ENCODE measurements around the gene PLA2G4C. TPM values are rescaled to one million over a fixed set of nuclear protein-coding genes. Genes with fewer than 3 reads are reported as not detected.

PLA2G4C gene
- total and polyA plus RNA-seq, 3 experiments from 2014 or later: 1.7 to 2.6 TPM; not detected in 1

DNA sequence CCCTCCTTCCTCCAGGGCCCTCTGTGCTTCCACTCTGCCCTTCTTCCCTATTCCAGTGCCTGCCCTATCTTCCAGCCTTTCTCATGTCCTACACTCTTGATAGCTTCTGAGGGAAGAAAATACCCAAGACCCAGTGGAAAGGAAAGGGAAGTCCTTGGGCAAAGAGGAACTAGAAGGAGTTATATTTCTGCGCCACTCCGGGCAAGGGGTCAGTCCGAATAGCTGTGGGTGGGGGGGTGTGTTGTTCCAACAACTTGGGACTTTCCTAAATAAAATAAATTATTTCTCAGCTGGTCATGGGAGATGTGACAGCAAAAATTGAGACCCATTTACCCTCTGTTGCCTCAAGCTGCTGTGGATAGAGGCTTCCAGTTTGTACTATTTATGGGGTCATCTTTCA, 89.9 kb downstream of the PLA2G4C start:
- peaks cover 21 to 57% of the 10 kb centered on the region in 2 donors for H3K27me3 Mint-ChIP-seq
- H3K4me1 ChIP-seq (ENCODE audit: insufficient read depth, low read length): no peaks in the 10 kb centered on the region
- H3K36me3 Mint-ChIP-seq: no peaks in the 10 kb centered on the region
- no peaks in the 10 kb centered on the region for H3K4me1 Mint-ChIP-seq
- ChIA-PET POLR2A (no interaction called here), CTCF (no interaction called here)
- H3K27ac ChIP-seq (ENCODE audit: low read depth, low read length): no peak overlapping the region
- no peak overlapping the region for H3K4me3 Mint-ChIP-seq
- no peak overlapping the region for H3K27ac Mint-ChIP-seq
- H3K36me3 ChIP-seq (ENCODE audit: insufficient read depth, low read length): no peaks in the 10 kb centered on the region
- H3K9me3 ChIP-seq (ENCODE audit: low read length): no peaks in the 10 kb centered on the region
- H3K9me3 Mint-ChIP-seq: no peaks in the 10 kb centered on the region
- no peaks in the 10 kb centered on the region for H3K27me3 ChIP-seq (ENCODE audit: insufficient read depth, low read length, poor library complexity, severe bottlenecking)
- H3K4me3 ChIP-seq (ENCODE audit: low read length): no peak overlapping the region
- no peak for DNase-seq

- peaks cover 9 to 39% of the 10 kb centered on the region in 2 donors for H3K27me3 Mint-ChIP-seq
- H3K4me1 Mint-ChIP-seq: no peaks in the 10 kb centered on the region
These were observed 99.5 kb downstream of the PLA2G4C start for GRCh38 chr19:48010932-48011758.

DNA sequence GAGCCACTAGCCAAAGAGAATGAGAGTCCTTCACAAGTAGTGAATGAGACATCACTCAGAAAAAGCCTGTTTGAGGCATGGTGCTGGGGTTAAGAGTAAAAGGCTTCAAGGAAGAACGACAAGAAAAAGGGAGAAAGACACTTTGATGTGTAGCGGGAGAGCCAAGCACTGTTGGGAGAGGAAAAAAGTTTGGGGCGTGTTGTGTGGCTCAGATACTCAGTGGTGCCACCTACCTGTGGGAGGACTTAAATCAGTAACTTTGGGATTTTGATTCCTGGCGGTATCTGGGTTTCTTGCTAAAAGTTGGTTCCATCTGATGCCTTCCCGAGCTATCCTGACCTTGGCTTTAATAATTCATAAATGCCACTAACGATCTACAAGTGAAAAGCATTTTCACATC, 103.9 kb downstream of the PLA2G4C start:
- Mint-ChIP-seq H3K27ac (no peak overlapping the region), H3K4me3 (no peak overlapping the region), H3K4me1 (no peaks in the 10 kb centered on the region), H3K9me3 (peaks cover 0 to 7% (median 5%) of the 10 kb centered on the region in 5 donors), H3K27me3 (peaks cover 14 to 58% of the 10 kb centered on the region in 2 donors), H3K36me3 (no peaks in the 10 kb centered on the region)
- Histone ChIP-seq H3K36me3 (ENCODE audit: insufficient read depth, low read length) (no peaks in the 10 kb centered on the region), H3K27me3 (ENCODE audit: insufficient read depth, low read length, poor library complexity, severe bottlenecking) (no peaks in the 10 kb centered on the region), H3K27ac (ENCODE audit: low read depth, low read length) (no peak overlapping the region), H3K4me3 (ENCODE audit: low read length) (no peak overlapping the region), H3K9me3 (ENCODE audit: low read length) (no peaks in the 10 kb centered on the region), H3K4me1 (ENCODE audit: insufficient read depth, low read length) (no peaks in the 10 kb centered on the region)
- no peak for DNase-seq
- CTCF ChIA-PET: no interaction called here
- POLR2A ChIA-PET: no interaction called here

More at GRCh38 chr19:48010932-48011758, 99.5 kb downstream of the PLA2G4C start:
- Histone ChIP-seq H3K27me3 (ENCODE audit: insufficient read depth, low read length, poor library complexity, severe bottlenecking) (no peaks in the 10 kb centered on the region), H3K36me3 (ENCODE audit: insufficient read depth, low read length) (no peaks in the 10 kb centered on the region), H3K4me1 (ENCODE audit: insufficient read depth, low read length) (no peaks in the 10 kb centered on the region), H3K4me3 (ENCODE audit: low read length) (no peak overlapping the region), H3K27ac (ENCODE audit: low read depth, low read length) (no peak overlapping the region), H3K9me3 (ENCODE audit: low read length) (no peaks in the 10 kb centered on the region)
- H3K27ac Mint-ChIP-seq: no peak overlapping the region
- H3K36me3 Mint-ChIP-seq: no peaks in the 10 kb centered on the region
- ChIA-PET CTCF (no interaction called here), POLR2A (no interaction called here)
- no peak for DNase-seq
- peaks cover 0 to 7% (median 3%) of the 10 kb centered on the region in 5 donors for H3K9me3 Mint-ChIP-seq
- H3K4me3 Mint-ChIP-seq: no peak overlapping the region

GRCh38 chr19:48004236-48004635, 106.4 kb downstream of the PLA2G4C start:
- ChIA-PET CTCF (no interaction called here), POLR2A (no interaction called here)
- DNase-seq: no peak
- no peaks in the 10 kb centered on the region for H3K9me3 ChIP-seq (ENCODE audit: low read length)
- no peaks in the 10 kb centered on the region for H3K27me3 ChIP-seq (ENCODE audit: insufficient read depth, low read length, poor library complexity, severe bottlenecking)
- Mint-ChIP-seq H3K4me3 (no peak overlapping the region), H3K4me1 (no peaks in the 10 kb centered on the region), H3K27ac (no peak overlapping the region), H3K36me3 (no peaks in the 10 kb centered on the region), H3K9me3 (peaks cover 0 to 7% (median 4%) of the 10 kb centered on the region in 5 donors), H3K27me3 (peaks cover 19 to 51% of the 10 kb centered on the region in 2 donors)
- no peak overlapping the region for H3K27ac ChIP-seq (ENCODE audit: low read depth, low read length)
- H3K36me3 ChIP-seq (ENCODE audit: insufficient read depth, low read length): no peaks in the 10 kb centered on the region
- no peaks in the 10 kb centered on the region for H3K4me1 ChIP-seq (ENCODE audit: insufficient read depth, low read length)
- H3K4me3 ChIP-seq (ENCODE audit: low read length): no peak overlapping the region

- no peaks in the 10 kb centered on the region for H3K27me3 ChIP-seq (ENCODE audit: insufficient read depth, low read length, poor library complexity, severe bottlenecking)
- ChIA-PET CTCF (no interaction called here), POLR2A (no interaction called here)
- no peaks in the 10 kb centered on the region for H3K4me1 ChIP-seq (ENCODE audit: insufficient read depth, low read length)
- H3K36me3 ChIP-seq (ENCODE audit: insufficient read depth, low read length): no peaks in the 10 kb centered on the region
- no peaks in the 10 kb centered on the region for H3K9me3 ChIP-seq (ENCODE audit: low read length)
- no peak overlapping the region for H3K4me3 ChIP-seq (ENCODE audit: low read length)
- Mint-ChIP-seq H3K27ac (no peak overlapping the region), H3K9me3 (peaks cover 0 to 5% (median 0%) of the 10 kb centered on the region in 5 donors), H3K4me3 (no peak overlapping the region), H3K36me3 (no peaks in the 10 kb centered on the region), H3K4me1 (no peaks in the 10 kb centered on the region), H3K27me3 (peaks cover 15 to 39% of the 10 kb centered on the region in 2 donors)
- no peak for DNase-seq
- H3K27ac ChIP-seq (ENCODE audit: low read depth, low read length): no peak overlapping the region
These were observed 109.8 kb downstream of the PLA2G4C start for GRCh38 chr19:48000846-48001245.

- Histone ChIP-seq H3K4me3 (ENCODE audit: low read length) (no peak overlapping the region), H3K27me3 (ENCODE audit: insufficient read depth, low read length, poor library complexity, severe bottlenecking) (no peaks in the 10 kb centered on the region), H3K9me3 (ENCODE audit: low read length) (no peaks in the 10 kb centered on the region), H3K4me1 (ENCODE audit: insufficient read depth, low read length) (no peaks in the 10 kb centered on the region), H3K36me3 (ENCODE audit: insufficient read depth, low read length) (no peaks in the 10 kb centered on the region), H3K27ac (ENCODE audit: low read depth, low read length) (no peak overlapping the region)
- no peak for DNase-seq
- Mint-ChIP-seq H3K4me1 (no peaks in the 10 kb centered on the region), H3K4me3 (no peak overlapping the region), H3K27ac (no peak overlapping the region), H3K9me3 (peaks cover 0 to 1% (median 0%) of the 10 kb centered on the region in 5 donors), H3K27me3 (peaks cover 12 to 37% of the 10 kb centered on the region in 2 donors), H3K36me3 (no peaks in the 10 kb centered on the region)
- POLR2A ChIA-PET: no interaction called here
- CTCF ChIA-PET: no interaction called here
These were observed 111.8 kb downstream of the PLA2G4C start for GRCh38 chr19:47998800-47999199.

Other genes with a start within 250 kb of the PLA2G4C start
- not detected for gene SULT2A1, start 224.5 kb downstream of the PLA2G4C start, total RNA-seq
- gene SULT2A1, start 224.5 kb downstream of the PLA2G4C start, polyA plus RNA-seq: not detected
- gene BSPH1, start 118.6 kb downstream of the PLA2G4C start, total RNA-seq: not detected
- not detected for gene BSPH1, start 118.6 kb downstream of the PLA2G4C start, polyA plus RNA-seq
- not detected for gene ELSPBP1, start 116.2 kb downstream of the PLA2G4C start, total RNA-seq
- not detected for gene ELSPBP1, start 116.2 kb downstream of the PLA2G4C start, polyA plus RNA-seq
- gene CABP5, start 66.7 kb downstream of the PLA2G4C start, total RNA-seq: not detected
- gene CABP5, start 66.7 kb downstream of the PLA2G4C start, polyA plus RNA-seq: not detected
- gene LIG1, start 59.5 kb upstream of the PLA2G4C start, total RNA-seq: 100 to 1,000 TPM; 129 to 135 TPM
- 24.1 TPM for gene LIG1, start 59.5 kb upstream of the PLA2G4C start, polyA plus RNA-seq
- gene ZSWIM9, start 59.9 kb upstream of the PLA2G4C start, total RNA-seq: 1 to 10 TPM; 6.4 to 7.4 TPM
- gene ZSWIM9, start 59.9 kb upstream of the PLA2G4C start, polyA plus RNA-seq: 1.9 TPM
- 100 to 1,000 TPM; 132 TPM for gene CARD8, start 145.1 kb upstream of the PLA2G4C start, total RNA-seq
- 95.8 TPM for gene CARD8, start 145.1 kb upstream of the PLA2G4C start, polyA plus RNA-seq
- gene ZNF114, start 159.3 kb upstream of the PLA2G4C start, total RNA-seq: under 1 TPM in 1 of 2 experiments, not detected in 1; 0.13 TPM
- not detected for gene ZNF114, start 159.3 kb upstream of the PLA2G4C start, polyA plus RNA-seq
- 100 to 1,000 TPM; 273 to 278 TPM for gene EMP3, start 214.7 kb upstream of the PLA2G4C start, total RNA-seq
- 1,041 TPM for gene EMP3, start 214.7 kb upstream of the PLA2G4C start, polyA plus RNA-seq